Neural progenitor cell (in vitro differentiated cells): Measurements from ENCODE around the gene AXIN2. TPM values are rescaled to one million over a fixed set of nuclear protein-coding genes. Genes with fewer than 3 reads are reported as not detected.

Experiments used
- DNase-seq: peaks from one replicate; pipeline ENCODE4 v3.0.0-alpha.2; 2016; ENCODE audit warnings: low spot score
- H2AFZ ChIP-seq: fragments of 200-600 bp; sonication (generic); replicated peaks from 2 replicates; pipeline ENCODE4 v1.6.1; 2016; ENCODE audit warnings: antibody characterized with exemption
- H3F3A ChIP-seq: fragments of 200-600 bp; sonication (generic); 2 replicates; pipeline ENCODE4 v1.6.1; 2016; ENCODE audit warnings: antibody characterized with exemption, low read depth
- H3K27ac ChIP-seq: fragments of 200-600 bp; sonication (generic); 2 replicates; pipeline ENCODE4 v1.5.1; 2016; ENCODE audit warnings: mild to moderate bottlenecking
- H3K27me3 ChIP-seq: fragments of 200-600 bp; sonication (generic); 2 replicates; pipeline ENCODE4 v1.6.1; 2016; ENCODE audit warnings: mild to moderate bottlenecking, moderate library complexity
- H3K36me3 ChIP-seq: fragments of 200-600 bp; sonication (generic); 2 replicates; pipeline ENCODE4 v1.5.1; 2016
- H3K4me1 ChIP-seq: fragments of 200-600 bp; sonication (generic); 2 replicates; pipeline ENCODE4 v1.6.1; 2016; ENCODE audit warnings: mixed run types
- H3K4me2 ChIP-seq: fragments of 200-600 bp; sonication (generic); 2 replicates; pipeline ENCODE4 v1.6.1; 2016
- H3K4me3 ChIP-seq: fragments of 200-600 bp; sonication (generic); 2 replicates; pipeline ENCODE4 v1.5.1; 2016
- H3K79me2 ChIP-seq: fragments of 200-600 bp; sonication (generic); 2 replicates; pipeline ENCODE4 v1.6.1; 2016; ENCODE audit warnings: low read depth
- H3K9ac ChIP-seq: fragments of 200-600 bp; sonication (generic); 2 replicates; pipeline ENCODE4 v1.6.1; 2016
- H3K9me3 ChIP-seq: fragments of 200-600 bp; sonication (generic); 2 replicates; pipeline ENCODE4 v1.5.1; 2016; ENCODE audit warnings: low read depth
- H4K20me1 ChIP-seq: fragments of 200-600 bp; sonication (generic); 2 replicates; pipeline ENCODE4 v1.6.1; 2016; ENCODE audit warnings: low read depth
- H3K27ac Mint-ChIP-seq: 3 replicates; pipeline ENCODE4 v1.8.0; 2021; ENCODE audit warnings: mixed read lengths
- H3K27me3 Mint-ChIP-seq: 2 replicates; pipeline ENCODE4 v1.8.0; 2022; ENCODE audit warnings: low read depth, mild to moderate bottlenecking, inconsistent platforms, moderate library complexity, mixed read lengths; ENCODE audit not compliant: insufficient read depth
- H3K36me3 Mint-ChIP-seq: 3 replicates; pipeline ENCODE4 v1.8.0; 2021; ENCODE audit warnings: mixed read lengths
- H3K4me1 Mint-ChIP-seq: 3 replicates; pipeline ENCODE4 v1.8.0; 2021; ENCODE audit warnings: mixed read lengths
- H3K4me3 Mint-ChIP-seq: 3 replicates; pipeline ENCODE4 v1.8.0; 2021; ENCODE audit warnings: mild to moderate bottlenecking, moderate library complexity, mixed read lengths
- H3K9me3 Mint-ChIP-seq: 3 replicates; pipeline ENCODE4 v1.8.0; 2020; ENCODE audit warnings: mixed read lengths
- CTCF ChIP-seq: fragments of 200-600 bp; sonication (generic); IDR thresholded peaks from 2 replicates; pipeline ENCODE4 v1.5.1; 2017; ENCODE audit warnings: antibody characterized with exemption, mild to moderate bottlenecking
- EZH2 ChIP-seq: fragments of 200-600 bp; sonication (generic); IDR thresholded peaks from 2 replicates; pipeline ENCODE4 v1.6.1; 2017; ENCODE audit warnings: antibody characterized with exemption, mild to moderate bottlenecking, moderate library complexity
- EZH2phosphoT487 ChIP-seq: fragments of 200-600 bp; sonication (generic); IDR thresholded peaks from 2 replicates; pipeline ENCODE4 v1.6.1; 2017; ENCODE audit warnings: antibody characterized with exemption
- total RNA-seq: library from RNA; depleted of rRNA; stranded (reverse); fragments of >200 nt; gene quantifications from 2 replicates; pipeline ENCODE4 v1.2.3, GENCODE V29; 2015; ENCODE audit warnings: low replicate concordance

Gene AXIN2
- total RNA-seq, 1 donor from 2014 or later = 22.0 TPM

- no peaks in the 10 kb centered on the region for H3K9me3 ChIP-seq
Measured at GRCh38 chr17:65554553-65555223, 6.8 kb downstream of the AXIN2 start.

GRCh38 chr17:65553646-65554552, 7.5 kb downstream of the AXIN2 start:
- Histone ChIP-seq H3K9me3 (no peaks in the 10 kb centered on the region), H3K27ac (no peak overlapping the region), H3F3A (peaks cover 4% of the 10 kb centered on the region), H2AFZ (no peak overlapping the region), H4K20me1 (no peaks in the 10 kb centered on the region), H3K4me2 (no peak overlapping the region), H3K79me2 (no peaks in the 10 kb centered on the region), H3K36me3 (no peaks in the 10 kb centered on the region), H3K27me3 (peaks cover 9% of the 10 kb centered on the region), H3K4me1 (peaks cover 36% of the 10 kb centered on the region), H3K9ac (no peak overlapping the region), H3K4me3 (no peak overlapping the region)
- H3K27me3 Mint-ChIP-seq = peaks cover 3% of the 10 kb centered on the region
- no peaks in the 10 kb centered on the region for H3K9me3 Mint-ChIP-seq
- peaks cover 41% of the 10 kb centered on the region for H3K36me3 Mint-ChIP-seq
- H3K4me1 Mint-ChIP-seq = peaks cover 44% of the 10 kb centered on the region
- peak overlapping the region; percentile 23 for H3K27ac Mint-ChIP-seq
- H3K4me3 Mint-ChIP-seq = no peak overlapping the region
- TF ChIP-seq EZH2phosphoT487 (no peak), CTCF (no peak), EZH2 (no peak)
- DNase-seq = peak; percentile 27

More at GRCh38 chr17:65554553-65555223, 6.8 kb downstream of the AXIN2 start:
- peaks cover 37% of the 10 kb centered on the region for H3K36me3 Mint-ChIP-seq
- no peaks in the 10 kb centered on the region for H3K36me3 ChIP-seq
- no peaks in the 10 kb centered on the region for H4K20me1 ChIP-seq
- H2AFZ ChIP-seq = no peak overlapping the region
- H3K4me1 Mint-ChIP-seq = peaks cover 36% of the 10 kb centered on the region
- TF ChIP-seq CTCF (peak; percentile 23), EZH2phosphoT487 (no peak)
- H3K4me3 ChIP-seq = no peak overlapping the region
- peak; percentile 33 for DNase-seq
- H3K27ac Mint-ChIP-seq = no peak overlapping the region
- no peak overlapping the region for H3K27ac ChIP-seq
- H3K79me2 ChIP-seq = no peaks in the 10 kb centered on the region
- H3K4me3 Mint-ChIP-seq = no peak overlapping the region
- no peak overlapping the region for H3K9ac ChIP-seq
- H3K4me1 ChIP-seq = peaks cover 30% of the 10 kb centered on the region
- H3K27me3 ChIP-seq = peaks cover 6% of the 10 kb centered on the region
- H3F3A ChIP-seq = peaks cover 4% of the 10 kb centered on the region
- peaks cover 7% of the 10 kb centered on the region for H3K27me3 Mint-ChIP-seq
- no peak overlapping the region for H3K4me2 ChIP-seq
- no peaks in the 10 kb centered on the region for H3K9me3 Mint-ChIP-seq

- Mint-ChIP-seq H3K27ac (peak overlapping the region; percentile 32), H3K9me3 (no peaks in the 10 kb centered on the region), H3K27me3 (peaks cover under 1% of the 10 kb centered on the region), H3K36me3 (peaks cover 46% of the 10 kb centered on the region), H3K4me3 (no peak overlapping the region), H3K4me1 (peaks cover 52% of the 10 kb centered on the region)
- H3F3A ChIP-seq = peaks cover 4% of the 10 kb centered on the region
- H3K9me3 ChIP-seq = no peaks in the 10 kb centered on the region
- no peak overlapping the region for H3K4me3 ChIP-seq
- H3K4me2 ChIP-seq = no peak overlapping the region
- no peak for DNase-seq
- no peaks in the 10 kb centered on the region for H3K36me3 ChIP-seq
- peaks cover 37% of the 10 kb centered on the region for H3K4me1 ChIP-seq
- H3K9ac ChIP-seq = no peak overlapping the region
- H4K20me1 ChIP-seq = no peaks in the 10 kb centered on the region
- H3K27ac ChIP-seq = no peak overlapping the region
- H3K79me2 ChIP-seq = no peaks in the 10 kb centered on the region
- H3K27me3 ChIP-seq = peaks cover 16% of the 10 kb centered on the region
- TF ChIP-seq CTCF (no peak), EZH2 (no peak), EZH2phosphoT487 (no peak)
- H2AFZ ChIP-seq = no peak overlapping the region
Measured at GRCh38 chr17:65553009-65553645, 8.3 kb downstream of the AXIN2 start.
